Peyer's patch (tissue), 4 donors: ENCODE results near the gene PPFIBP2.

Source experiments
- CTCF ChIP-seq, 6 experiments: fragments of 450-650 bp in 4 of 6; fragments of 200-600 bp in 2 of 6; sonication (generic) in 1 of 6; IDR thresholded peaks; one replicate each; pipeline ENCODE4 v1.5.1; 2017 to 2019; ENCODE audit warnings: antibody characterized with exemption in 6 of 6, mild to moderate bottlenecking in 3 of 6, moderate library complexity in 1 of 6
- POLR2A ChIP-seq, 2 donors: fragments of 450-650 bp; IDR thresholded peaks; one replicate each; pipeline ENCODE4 v1.5.1; 2017; ENCODE audit warnings: antibody characterized with exemption in 2 of 2, mild to moderate bottlenecking in 2 of 2, moderate library complexity in 2 of 2

- no peak for TF ChIP-seq CTCF (IDR thresholded peaks at IDR 0.05)
- TF ChIP-seq POLR2A (IDR thresholded peaks at IDR 0.05), result no peak
These were observed 133.1 kb downstream of the PPFIBP2 start for GRCh38 chr11:7646866-7647265.
